Measurements from ENCODE around the gene CRYBG1.
A peak's percentile ranks its signal among the peaks of the same experiment; 100 is the strongest.
"Not testable (repeated sequence)": the region's sequence is repeated elsewhere in the genome, so short reads cannot be mapped to it uniquely, and the experiment has no call there.

Gene CRYBG1

DNA sequence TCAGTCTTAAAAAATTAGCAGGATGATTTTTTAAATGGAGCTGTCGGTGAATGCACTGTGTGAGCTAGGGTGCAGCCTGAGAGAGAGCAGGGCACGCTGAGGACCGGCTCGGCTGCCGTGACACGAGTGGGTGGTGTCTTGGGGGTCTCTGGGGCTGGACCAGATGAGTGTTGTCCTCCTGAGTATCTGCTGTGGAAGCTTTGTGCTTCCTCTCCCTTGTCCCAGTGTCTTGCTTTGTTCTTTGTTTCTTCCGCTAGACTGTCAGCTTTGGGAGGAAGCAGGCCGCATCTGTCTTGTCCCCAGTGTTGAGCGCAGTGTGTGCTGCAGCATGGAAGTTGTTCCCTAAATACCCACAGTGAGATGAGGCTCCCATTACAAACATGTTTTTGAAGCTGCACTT is 179.4 kb downstream of the CRYBG1 start:
- no peak for DNase-seq (ENCODE audit: low read depth, low spot score)
- Histone ChIP-seq H3K9me3 (ENCODE audit: low read depth, low read length) (no peaks in the 10 kb centered on the region), H3K36me3 (ENCODE audit: insufficient read depth, low read length) (no peaks in the 10 kb centered on the region), H3K4me3 (peak overlapping the region; percentile 37), H3K27ac (peak overlapping the region; percentile 92), H3K9ac (ENCODE audit: insufficient read length) (peak overlapping the region; percentile 74)
- TF ChIP-seq FOXP2 (optimal IDR thresholded peaks at IDR 0.05; ENCODE audit: control extremely low read depth, extremely low read length, insufficient read depth) (no peak), EZH2 (IDR thresholded peaks at IDR 0.05) (no peak), POLR2AphosphoS5 (IDR thresholded peaks at IDR 0.05; ENCODE audit: borderline replicate concordance, low read depth, low read length) (no peak)

DNA sequence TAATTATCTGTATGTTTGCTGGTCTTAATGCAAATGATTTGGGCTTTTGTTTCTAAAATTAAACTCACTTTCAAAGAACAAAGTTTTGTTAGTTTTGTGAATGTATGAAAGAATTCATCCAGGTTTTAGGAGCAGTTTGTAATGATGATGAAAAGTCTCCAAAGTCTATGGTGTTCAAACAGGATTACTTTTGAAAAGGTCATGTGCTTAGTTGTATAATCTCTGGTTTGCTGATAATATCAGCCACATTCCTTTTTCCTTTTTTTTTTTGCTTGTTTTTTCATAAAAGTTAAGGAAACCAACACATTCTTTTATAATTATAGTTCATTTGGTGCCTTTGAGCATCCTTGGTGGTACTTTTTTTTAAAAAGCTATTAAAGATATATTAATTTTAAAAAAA is 179.9 kb downstream of the CRYBG1 start:
- H3K9me3 ChIP-seq (ENCODE audit: low read depth, low read length): no peaks in the 10 kb centered on the region
- TF ChIP-seq EZH2 (IDR thresholded peaks at IDR 0.05) (no peak), FOXP2 (optimal IDR thresholded peaks at IDR 0.05; ENCODE audit: control extremely low read depth, extremely low read length, insufficient read depth) (no peak), POLR2AphosphoS5 (IDR thresholded peaks at IDR 0.05; ENCODE audit: borderline replicate concordance, low read depth, low read length) (no peak)
- peak overlapping the region; percentile 69 for H3K4me3 ChIP-seq
- H3K36me3 ChIP-seq (ENCODE audit: insufficient read depth, low read length): no peaks in the 10 kb centered on the region
- H3K9ac ChIP-seq (ENCODE audit: insufficient read length): peak overlapping the region; percentile 74
- H3K27ac ChIP-seq: peak overlapping the region; percentile 92
- DNase-seq (ENCODE audit: low read depth, low spot score): no peak

DNA sequence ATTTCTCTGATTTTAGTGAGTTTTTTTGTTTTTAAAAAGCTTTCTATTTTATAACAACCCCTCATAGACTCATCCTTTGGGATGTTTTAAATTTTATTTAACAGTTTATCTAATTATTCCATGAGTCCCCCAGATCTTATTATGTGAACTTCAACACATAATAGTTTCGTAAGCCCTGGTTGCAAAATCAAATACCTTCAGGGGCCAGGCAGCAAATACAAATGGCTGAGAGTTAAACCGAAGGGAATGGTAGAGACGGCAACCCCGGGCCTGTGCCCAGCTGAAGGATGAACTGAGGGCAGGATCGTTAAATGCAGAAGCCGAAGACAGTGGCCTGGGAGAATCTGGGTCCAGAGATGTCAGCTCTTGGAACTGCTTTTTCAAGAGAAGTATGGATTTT is 180.4 kb downstream of the CRYBG1 start:
- peak overlapping the region; percentile 69 for H3K4me3 ChIP-seq
- no peak for DNase-seq (ENCODE audit: low read depth, low spot score)
- no peaks in the 10 kb centered on the region for H3K9me3 ChIP-seq (ENCODE audit: low read depth, low read length)
- H3K9ac ChIP-seq (ENCODE audit: insufficient read length): peak overlapping the region; percentile 74
- H3K36me3 ChIP-seq (ENCODE audit: insufficient read depth, low read length): no peaks in the 10 kb centered on the region
- TF ChIP-seq EZH2 (IDR thresholded peaks at IDR 0.05): no peak
- TF ChIP-seq POLR2AphosphoS5 (IDR thresholded peaks at IDR 0.05; ENCODE audit: borderline replicate concordance, low read depth, low read length): no peak
- no peak for TF ChIP-seq FOXP2 (optimal IDR thresholded peaks at IDR 0.05; ENCODE audit: control extremely low read depth, extremely low read length, insufficient read depth)
- H3K27ac ChIP-seq: peak overlapping the region; percentile 92

DNA sequence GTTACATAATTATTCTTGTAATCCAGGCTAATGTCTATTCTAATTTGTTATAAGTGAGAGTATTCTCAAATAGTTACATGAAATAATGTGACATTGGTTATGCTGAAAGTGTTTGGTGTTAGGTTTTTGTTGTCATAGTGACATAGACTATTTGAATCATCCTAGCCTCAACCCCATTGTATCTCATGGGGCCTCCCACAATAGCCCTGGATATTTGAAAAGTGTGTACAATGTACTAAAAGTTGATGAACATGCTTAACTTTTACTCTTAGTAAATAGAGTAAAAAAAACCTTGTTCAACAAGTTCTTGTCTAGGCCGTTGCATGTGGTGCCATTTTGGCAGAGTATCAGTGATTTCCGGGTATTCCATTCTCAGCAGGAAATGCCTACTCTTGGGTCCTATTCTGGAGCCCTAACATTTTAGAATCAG is 185.8 kb downstream of the CRYBG1 start:
- TF ChIP-seq EZH2 (IDR thresholded peaks at IDR 0.05) (no peak), POLR2AphosphoS5 (IDR thresholded peaks at IDR 0.05; ENCODE audit: borderline replicate concordance, low read depth, low read length) (no peak), FOXP2 (optimal IDR thresholded peaks at IDR 0.05; ENCODE audit: control extremely low read depth, extremely low read length, insufficient read depth) (no peak)
- DNase-seq (ENCODE audit: low read depth, low spot score): no peak
- H3K9me3 ChIP-seq (ENCODE audit: low read depth, low read length): no peaks in the 10 kb centered on the region
- H3K27ac ChIP-seq: peak overlapping the region; percentile 30; the same call in 1 of the 2 replicates
- no peak overlapping the region for H3K9ac ChIP-seq (ENCODE audit: insufficient read length)
- 0 out of 2 replicates have a peak, but pooled peaks cover 2% of the 10 kb centered on the region for H3K36me3 ChIP-seq (ENCODE audit: insufficient read depth, low read length)
- H3K4me3 ChIP-seq: no peak overlapping the region

DNA sequence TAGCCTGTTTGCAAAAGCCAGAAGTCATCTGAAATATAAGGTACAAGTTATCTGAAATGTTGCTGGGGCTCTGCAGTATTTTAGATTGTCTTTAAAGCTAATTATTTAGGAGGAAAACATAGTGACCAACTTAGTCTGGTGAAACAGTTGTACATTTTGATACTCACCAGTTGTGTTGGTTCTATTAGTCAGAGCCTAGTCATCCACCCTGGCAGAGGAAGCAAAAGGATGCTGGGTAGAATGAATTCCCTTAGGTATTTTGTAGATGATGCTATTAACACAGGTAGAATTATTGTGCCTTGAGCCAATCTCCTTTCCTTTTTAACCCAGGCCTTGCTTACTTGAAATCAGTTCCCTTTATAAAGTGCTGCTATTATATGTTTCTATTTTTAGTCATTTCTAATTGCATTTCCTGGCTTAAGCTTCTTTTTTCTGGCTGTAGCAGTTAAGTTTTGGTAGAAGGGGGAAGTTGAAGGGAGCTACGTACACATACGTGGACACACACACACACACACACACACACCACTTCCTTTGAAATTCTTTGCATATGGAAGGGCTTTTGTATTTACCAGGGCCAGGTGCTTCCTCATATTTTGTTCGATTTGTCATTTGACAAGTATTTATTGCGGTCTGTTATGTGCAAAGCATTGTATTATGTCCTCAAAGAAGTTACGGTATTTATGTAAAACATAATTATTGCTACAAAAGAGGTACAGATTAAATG is 186.3 kb downstream of the CRYBG1 start:
- Histone ChIP-seq H3K27ac (peak overlapping the region; percentile 30; the same call in 1 of the 2 replicates), H3K9ac (ENCODE audit: insufficient read length) (no peak overlapping the region), H3K4me3 (no peak overlapping the region), H3K36me3 (ENCODE audit: insufficient read depth, low read length) (0 out of 2 replicates have a peak, but pooled peaks cover 2% of the 10 kb centered on the region), H3K9me3 (ENCODE audit: low read depth, low read length) (no peaks in the 10 kb centered on the region)
- TF ChIP-seq FOXP2 (optimal IDR thresholded peaks at IDR 0.05; ENCODE audit: control extremely low read depth, extremely low read length, insufficient read depth) (no peak), EZH2 (IDR thresholded peaks at IDR 0.05) (no peak), POLR2AphosphoS5 (IDR thresholded peaks at IDR 0.05; ENCODE audit: borderline replicate concordance, low read depth, low read length) (no peak)
- no peak for DNase-seq (ENCODE audit: low read depth, low spot score)

DNA sequence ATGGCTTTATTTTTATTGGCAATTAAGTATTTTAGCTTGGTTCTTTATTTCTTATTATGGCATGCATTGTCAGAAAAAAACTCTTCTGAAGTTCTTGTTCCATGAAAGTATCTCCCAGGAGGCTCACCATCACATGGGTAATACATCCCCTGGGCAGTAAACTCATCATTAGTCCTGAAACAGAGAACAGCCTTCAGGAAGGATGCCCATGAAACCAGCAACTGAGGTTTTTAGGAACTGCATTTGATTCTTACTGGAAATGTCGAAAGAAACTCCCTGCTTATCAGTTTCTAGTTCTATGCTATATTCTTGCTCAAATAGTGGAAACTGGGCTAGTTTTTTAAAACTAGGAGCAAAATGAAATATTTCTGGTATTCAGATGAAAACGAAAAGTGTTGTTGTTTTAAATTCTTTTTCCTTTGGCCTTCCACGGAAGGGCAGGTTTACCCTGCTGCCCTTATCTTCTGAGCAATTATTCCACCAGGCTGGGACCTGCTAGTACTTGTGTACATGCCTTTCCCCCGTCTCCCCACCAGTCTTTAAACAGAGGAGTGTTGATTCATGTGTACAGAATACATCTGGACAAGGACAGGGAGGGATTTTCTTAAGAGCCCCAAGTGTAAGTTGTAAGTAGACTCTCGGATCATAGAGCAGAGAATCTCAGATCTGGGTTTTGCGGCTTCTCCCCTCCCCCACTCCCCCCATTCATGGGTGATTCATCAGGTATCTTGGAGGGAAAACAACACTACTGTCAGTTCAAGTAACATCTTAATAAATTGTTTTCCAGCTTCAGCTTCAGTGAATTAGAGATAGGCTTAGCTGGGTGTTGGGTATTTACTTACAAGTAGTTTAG is 187.3 kb downstream of the CRYBG1 start:
- no peak overlapping the region for H3K9ac ChIP-seq (ENCODE audit: insufficient read length)
- H3K36me3 ChIP-seq (ENCODE audit: insufficient read depth, low read length): 0 out of 2 replicates have a peak, but pooled peaks cover 2% of the 10 kb centered on the region
- no peak overlapping the region for H3K27ac ChIP-seq
- H3K4me3 ChIP-seq: no peak overlapping the region
- TF ChIP-seq POLR2AphosphoS5 (IDR thresholded peaks at IDR 0.05; ENCODE audit: borderline replicate concordance, low read depth, low read length): no peak
- TF ChIP-seq FOXP2 (optimal IDR thresholded peaks at IDR 0.05; ENCODE audit: control extremely low read depth, extremely low read length, insufficient read depth): no peak
- TF ChIP-seq EZH2 (IDR thresholded peaks at IDR 0.05): no peak
- H3K9me3 ChIP-seq (ENCODE audit: low read depth, low read length): no peaks in the 10 kb centered on the region
- DNase-seq (ENCODE audit: low read depth, low spot score): no peak

DNA sequence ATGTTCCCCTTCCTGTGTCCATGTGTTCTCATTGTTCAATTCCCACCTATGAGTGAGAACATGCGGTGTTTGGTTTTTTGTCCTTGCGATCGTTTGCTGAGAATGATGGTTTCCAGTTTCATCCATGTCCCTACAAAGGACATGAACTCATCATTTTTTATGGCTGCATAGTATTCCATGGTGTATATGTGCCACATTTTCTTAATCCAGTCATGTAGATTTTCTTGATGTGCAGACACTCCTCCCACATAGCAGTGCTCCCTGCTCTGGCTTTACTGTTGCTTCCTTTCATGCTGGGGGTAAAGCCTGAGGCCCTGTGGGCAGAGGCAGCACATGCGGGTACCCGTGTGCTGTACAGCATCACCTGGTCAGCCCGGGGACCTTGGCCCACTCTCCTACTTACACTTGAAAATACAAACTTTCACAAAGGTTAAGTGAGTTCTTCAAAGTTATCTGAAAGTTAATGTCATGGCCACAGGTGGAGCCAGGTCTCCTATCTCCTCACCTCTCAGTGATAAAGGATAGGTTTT is 188.5 kb downstream of the CRYBG1 start:
- not testable (repeated sequence) for H3K9ac ChIP-seq (ENCODE audit: insufficient read length); H3K27ac ChIP-seq; H3K4me3 ChIP-seq; H3K9me3 ChIP-seq (ENCODE audit: low read depth, low read length); DNase-seq (ENCODE audit: low read depth, low spot score); H3K36me3 ChIP-seq (ENCODE audit: insufficient read depth, low read length)

DNA sequence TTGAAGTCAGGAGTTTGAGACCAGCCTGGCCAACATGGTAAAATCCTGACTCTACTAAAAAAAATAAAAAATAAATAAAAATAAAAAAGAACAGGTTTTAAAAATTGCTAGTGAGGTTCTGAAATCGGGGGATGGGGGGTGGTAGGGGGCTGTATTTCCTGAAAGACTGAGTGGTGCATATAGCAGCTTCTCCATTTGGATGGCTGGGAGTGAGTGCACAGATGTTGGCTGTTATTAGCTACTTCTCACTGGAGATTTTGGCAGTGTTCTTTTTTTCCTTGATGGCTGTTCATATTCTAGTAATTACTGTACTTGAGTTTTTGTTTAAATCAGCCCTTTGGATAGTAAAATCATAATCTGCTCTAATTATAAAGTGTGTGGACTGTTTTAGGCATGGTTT is 189.0 kb downstream of the CRYBG1 start:
- no peak for DNase-seq (ENCODE audit: low read depth, low spot score)

More for the DNA sequence above, 189.0 kb downstream of the CRYBG1 start:
- no peak overlapping the region for H3K27ac ChIP-seq
- no peak overlapping the region for H3K9ac ChIP-seq (ENCODE audit: insufficient read length)
- TF ChIP-seq EZH2 (IDR thresholded peaks at IDR 0.05) (no peak), POLR2AphosphoS5 (IDR thresholded peaks at IDR 0.05; ENCODE audit: borderline replicate concordance, low read depth, low read length) (no peak), FOXP2 (optimal IDR thresholded peaks at IDR 0.05; ENCODE audit: control extremely low read depth, extremely low read length, insufficient read depth) (no peak)
- H3K4me3 ChIP-seq: no peak overlapping the region
- H3K9me3 ChIP-seq (ENCODE audit: low read depth, low read length): no peaks in the 10 kb centered on the region
- peaks cover 8% of the 10 kb centered on the region; the same call in 1 of the 2 replicates for H3K36me3 ChIP-seq (ENCODE audit: insufficient read depth, low read length)

Measured in SK-N-MC (cell line).